CD8-positive, alpha-beta memory T cell (primary cell): ENCODE results near the gene PTCH1. TPM values are rescaled to one million over a fixed set of nuclear protein-coding genes. Genes with fewer than 3 reads are reported as not detected.
A peak's percentile ranks its signal among the peaks of the same experiment; 100 is the strongest.

Experiments used
- CTCF ChIA-PET: fragments of 350-600 bp; sonication (Branson Sonifier 250); formaldehyde crosslinking; loops from one replicate; lab custom pipeline; 2021; ENCODE audit warnings: antibody characterized with exemption; lab: Charles Lee
- POLR2A ChIA-PET: fragments of 350-600 bp; sonication (Branson Sonifier 250); formaldehyde crosslinking; loops from one replicate; lab custom pipeline; 2021; ENCODE audit warnings: antibody characterized with exemption; lab: Charles Lee
- DNase-seq, 5 donors: peaks; one replicate each; pipeline versions ENCODE4 v3.0.0 to v3.0.0-alpha.2; 2020 to 2022; ENCODE audit warnings: mixed read lengths in 1 of 5
- H3K27ac ChIP-seq: one replicate; pipeline ENCODE4 v1.7.0; 2013; ENCODE audit warnings: low read depth, mild to moderate bottlenecking, low read length, moderate library complexity
- H3K27me3 ChIP-seq: 2 replicates; pipeline ENCODE4 v1.7.0; 2013; ENCODE audit warnings: low read length, mild to moderate bottlenecking; ENCODE audit not compliant: insufficient read depth, poor library complexity, severe bottlenecking
- H3K36me3 ChIP-seq: 2 replicates; pipeline ENCODE4 v1.7.0; 2013; ENCODE audit warnings: mild to moderate bottlenecking, low read length, moderate library complexity; ENCODE audit not compliant: insufficient read depth
- H3K4me1 ChIP-seq: 2 replicates; pipeline ENCODE4 v1.7.0; 2013; ENCODE audit warnings: mild to moderate bottlenecking, low read length, moderate library complexity; ENCODE audit not compliant: insufficient read depth
- H3K4me3 ChIP-seq: 2 replicates; pipeline ENCODE4 v1.7.0; 2013; ENCODE audit warnings: mild to moderate bottlenecking, low read length
- H3K9me3 ChIP-seq: 2 replicates; pipeline ENCODE4 v1.7.0; 2013; ENCODE audit warnings: mild to moderate bottlenecking, low read length
- H3K27ac Mint-ChIP-seq, 8 donors: one replicate each; pipeline ENCODE4 v1.8.0; 2020 to 2021; ENCODE audit warnings: mixed read lengths in 8 of 8, mild to moderate bottlenecking in 6 of 8, inconsistent platforms in 3 of 8, moderate library complexity in 3 of 8
- H3K27me3 Mint-ChIP-seq, 2 donors: one replicate each; pipeline ENCODE4 v1.8.0; 2020 to 2021; ENCODE audit warnings: mixed read lengths in 2 of 2, mild to moderate bottlenecking in 1 of 2, moderate library complexity in 1 of 2
- H3K36me3 Mint-ChIP-seq, 3 donors: one replicate each; pipeline ENCODE4 v1.8.0; 2020 to 2021; ENCODE audit warnings: mixed read lengths in 3 of 3, inconsistent platforms in 1 of 3, mild to moderate bottlenecking in 1 of 3
- H3K4me1 Mint-ChIP-seq, 3 donors: one replicate each; pipeline ENCODE4 v1.8.0; 2020 to 2021; ENCODE audit warnings: mixed read lengths in 3 of 3, inconsistent platforms in 1 of 3, mild to moderate bottlenecking in 1 of 3
- H3K4me3 Mint-ChIP-seq, 7 donors: one replicate each; pipeline ENCODE4 v1.8.0; 2020 to 2021; ENCODE audit warnings: mixed read lengths in 7 of 7, mild to moderate bottlenecking in 6 of 7, moderate library complexity in 4 of 7, inconsistent platforms in 2 of 7
- H3K9me3 Mint-ChIP-seq, 5 donors: one replicate each; pipeline ENCODE4 v1.8.0; 2020 to 2022; ENCODE audit warnings: mixed read lengths in 5 of 5, mild to moderate bottlenecking in 3 of 5, moderate library complexity in 2 of 5, inconsistent platforms in 1 of 5
- polyA plus RNA-seq: library from polyadenylated mRNA; unstranded; fragments of 300-500 nt; fragmentation: Illumina TruSeq; gene quantifications from one replicate; pipeline ENCODE4 v1.2.3, GENCODE V29; 2021
- total RNA-seq, 2 experiments: library from RNA; stranded (reverse); gene quantifications; one replicate each; pipeline ENCODE4 v1.2.3, GENCODE V29; 2021

Gene PTCH1
- total RNA-seq (1 to 10 TPM; 7.1 to 7.9 TPM), polyA plus RNA-seq (23.3 TPM)

GRCh38 chr9:95516734-95517558 lies at the start of gene PTCH1:
TSS of gene PTCH1 (minus strand) at chr9:95516971.
- Histone ChIP-seq H3K36me3 (no peaks in the 10 kb centered on the region), H3K9me3 (no peaks in the 10 kb centered on the region), H3K27ac (no peak within 1 kb of the TSS), H3K4me3 (peak within 1 kb of the TSS; percentile 85), H3K27me3 (peaks cover 6% of the 10 kb centered on the region), H3K4me1 (peaks cover 11% of the 10 kb centered on the region)
- Mint-ChIP-seq H3K27me3 (peaks cover 10 to 28% of the 10 kb centered on the region in 2 donors), H3K9me3 (peaks cover 0 to 7% (median 4%) of the 10 kb centered on the region in 5 donors), H3K27ac (peak within 1 kb of the TSS in 7 of 8 donors; percentile 26 to 96 (median 59)), H3K4me1 (peaks cover 15 to 37% (median 22%) of the 10 kb centered on the region in 3 donors), H3K4me3 (peak within 1 kb of the TSS; percentile 86 to 96 (median 95)), H3K36me3 (peaks cover 0 to 3% (median 1%) of the 10 kb centered on the region in 3 donors)
- ChIA-PET CTCF (interaction anchor here (0.9 to 1.5 kb wide), 2 partner anchors 10 to 41 kb away, joined by 3 to 4 read pairs; no protein-coding TSS in a partner anchor), POLR2A (interaction anchor here (1.0 kb wide), 1 partner anchor 22 kb away, joined by 3 read pairs; no protein-coding TSS in a partner anchor)
- DNase-seq = peak; percentile 20 to 66 (median 47)

GRCh38 chr9:95565982-95566381 lies 49.2 kb upstream of the PTCH1 start:
- Mint-ChIP-seq H3K4me3 (no peak overlapping the region), H3K4me1 (peaks cover 12 to 19% (median 13%) of the 10 kb centered on the region in 3 donors), H3K9me3 (no peaks in the 10 kb centered on the region), H3K36me3 (no peaks in the 10 kb centered on the region), H3K27me3 (peaks cover 22 to 28% of the 10 kb centered on the region in 2 donors), H3K27ac (peak overlapping the region in 1 of 8 donors; percentile 70)
- ChIA-PET CTCF (no interaction called here), POLR2A (no interaction called here)
- Histone ChIP-seq H3K4me1 (peaks cover 4% of the 10 kb centered on the region), H3K27ac (no peak overlapping the region), H3K36me3 (no peaks in the 10 kb centered on the region), H3K4me3 (no peak overlapping the region), H3K9me3 (no peaks in the 10 kb centered on the region), H3K27me3 (peaks cover 19% of the 10 kb centered on the region)
- DNase-seq = no peak

GRCh38 chr9:95561913-95562312 lies 45.1 kb upstream of the PTCH1 start:
- no peaks in the 10 kb centered on the region for H3K4me1 ChIP-seq
- H3K9me3 ChIP-seq = no peaks in the 10 kb centered on the region
- ChIA-PET CTCF (no interaction called here), POLR2A (no interaction called here)
- H3K4me3 ChIP-seq = no peak overlapping the region
- Mint-ChIP-seq H3K4me1 (peaks cover 0 to 4% (median 1%) of the 10 kb centered on the region in 3 donors), H3K27ac (no peak overlapping the region), H3K9me3 (no peaks in the 10 kb centered on the region), H3K27me3 (peaks cover 19 to 33% of the 10 kb centered on the region in 2 donors), H3K4me3 (no peak overlapping the region), H3K36me3 (no peaks in the 10 kb centered on the region)
- no peaks in the 10 kb centered on the region for H3K36me3 ChIP-seq
- H3K27me3 ChIP-seq = peaks cover 4% of the 10 kb centered on the region
- H3K27ac ChIP-seq = no peak overlapping the region
- no peak for DNase-seq

GRCh38 chr9:95557142-95557541 lies 40.4 kb upstream of the PTCH1 start:
- Histone ChIP-seq H3K27ac (no peak overlapping the region), H3K9me3 (no peaks in the 10 kb centered on the region), H3K4me1 (no peaks in the 10 kb centered on the region), H3K36me3 (no peaks in the 10 kb centered on the region), H3K4me3 (no peak overlapping the region), H3K27me3 (peaks cover 7% of the 10 kb centered on the region)
- Mint-ChIP-seq H3K36me3 (peaks cover 0 to 9% (median 0%) of the 10 kb centered on the region in 3 donors), H3K4me3 (no peak overlapping the region), H3K4me1 (peaks cover 2 to 4% (median 3%) of the 10 kb centered on the region in 3 donors), H3K27ac (peak overlapping the region in 1 of 8 donors; percentile 0), H3K9me3 (no peaks in the 10 kb centered on the region), H3K27me3 (peaks cover 33 to 41% of the 10 kb centered on the region in 2 donors)
- CTCF ChIA-PET = no interaction called here
- POLR2A ChIA-PET = no interaction called here
- DNase-seq = no peak

- Histone ChIP-seq H3K27me3 (peaks cover 7% of the 10 kb centered on the region), H3K4me1 (no peaks in the 10 kb centered on the region), H3K36me3 (no peaks in the 10 kb centered on the region), H3K4me3 (no peak overlapping the region), H3K27ac (no peak overlapping the region), H3K9me3 (no peaks in the 10 kb centered on the region)
- H3K36me3 Mint-ChIP-seq = peaks cover 0 to 9% (median 0%) of the 10 kb centered on the region in 3 donors
- H3K9me3 Mint-ChIP-seq = no peaks in the 10 kb centered on the region
- no peak overlapping the region for H3K4me3 Mint-ChIP-seq
- H3K27ac Mint-ChIP-seq = no peak overlapping the region
- ChIA-PET POLR2A (no interaction called here), CTCF (no interaction called here)
- H3K4me1 Mint-ChIP-seq = peaks cover 0 to 3% (median 1%) of the 10 kb centered on the region in 3 donors
- peaks cover 31 to 45% of the 10 kb centered on the region in 2 donors for H3K27me3 Mint-ChIP-seq
- DNase-seq = no peak
These were observed 39.8 kb upstream of the PTCH1 start for GRCh38 chr9:95556521-95556920.

GRCh38 chr9:95552814-95553546 lies 36.2 kb upstream of the PTCH1 start:
- Mint-ChIP-seq H3K9me3 (no peaks in the 10 kb centered on the region), H3K4me1 (peaks cover 0 to 3% (median 1%) of the 10 kb centered on the region in 3 donors), H3K36me3 (peaks cover 0 to 9% (median 0%) of the 10 kb centered on the region in 3 donors), H3K27me3 (peaks cover 33 to 56% of the 10 kb centered on the region in 2 donors), H3K27ac (no peak overlapping the region), H3K4me3 (no peak overlapping the region)
- Histone ChIP-seq H3K9me3 (no peaks in the 10 kb centered on the region), H3K27ac (no peak overlapping the region), H3K27me3 (peaks cover 4% of the 10 kb centered on the region), H3K4me3 (no peak overlapping the region), H3K36me3 (no peaks in the 10 kb centered on the region), H3K4me1 (no peaks in the 10 kb centered on the region)
- CTCF ChIA-PET = no interaction called here
- POLR2A ChIA-PET = no interaction called here
- peak in 1 of 5 donors; percentile 53 for DNase-seq

GRCh38 chr9:95552255-95552654 lies 35.5 kb upstream of the PTCH1 start:
- no peak overlapping the region for H3K27ac ChIP-seq
- Mint-ChIP-seq H3K27ac (no peak overlapping the region), H3K4me1 (peaks cover 0 to 3% (median 1%) of the 10 kb centered on the region in 3 donors), H3K9me3 (no peaks in the 10 kb centered on the region), H3K27me3 (peaks cover 32 to 54% of the 10 kb centered on the region in 2 donors), H3K4me3 (no peak overlapping the region), H3K36me3 (peaks cover 0 to 9% (median 0%) of the 10 kb centered on the region in 3 donors)
- H3K36me3 ChIP-seq = no peaks in the 10 kb centered on the region
- peaks cover 4% of the 10 kb centered on the region for H3K27me3 ChIP-seq
- H3K9me3 ChIP-seq = no peaks in the 10 kb centered on the region
- ChIA-PET CTCF (no interaction called here), POLR2A (no interaction called here)
- no peak for DNase-seq
- no peak overlapping the region for H3K4me3 ChIP-seq
- H3K4me1 ChIP-seq = no peaks in the 10 kb centered on the region
